H1 (cell line): Measurements from ENCODE around the gene ATP2C1. TPM values are rescaled to one million over a fixed set of nuclear protein-coding genes. Genes with fewer than 3 reads are reported as not detected.

ENCODE experiments used
- CTCF ChIA-PET: fragments of 300-600 bp; sonication (Branson Sonifier 250); formaldehyde crosslinking; loops from one replicate; lab custom pipeline; 2021; ENCODE audit not compliant: partially characterized antibody; lab: Charles Lee
- POLR2A ChIA-PET: fragments of 300-600 bp; sonication (Branson Sonifier 250); formaldehyde crosslinking; loops from one replicate; lab custom pipeline; 2021; ENCODE audit warnings: inconsistent platforms; ENCODE audit not compliant: partially characterized antibody; lab: Charles Lee
- DNase-seq, 2 experiments: peaks; one replicate each; pipeline versions ENCODE4 v3.0.0 to v3.0.0-alpha.2; 2010 to 2022; ENCODE audit warnings: low spot score in 2 of 2, low read depth in 1 of 2, mixed read lengths in 1 of 2
- FAIRE-seq: peaks from 2 replicates; lab custom pipeline; 2011; peaks lifted over from hg19 to GRCh38; lab: Jason Lieb, UNC
- H2AFZ ChIP-seq: 2 replicates; pipeline ENCODE4 v1.8.1; 2012; ENCODE audit warnings: low read length, inconsistent platforms
- H2AK5ac ChIP-seq: 2 replicates; pipeline ENCODE4 v1.6.1; 2013; ENCODE audit warnings: low read depth, low read length
- H2BK120ac ChIP-seq: replicated peaks from 2 replicates; pipeline ENCODE3; 2013; ENCODE audit warnings: low read depth, low read length, inconsistent platforms
- H2BK12ac ChIP-seq: 2 replicates; pipeline ENCODE4 v1.6.1; 2013; ENCODE audit warnings: low read depth, low read length
- H2BK15ac ChIP-seq: 2 replicates; pipeline ENCODE4 v1.6.1; 2013; ENCODE audit warnings: low read length
- H2BK20ac ChIP-seq: 2 replicates; pipeline ENCODE4 v1.6.1; 2013; ENCODE audit warnings: low read length
- H2BK5ac ChIP-seq: 2 replicates; pipeline ENCODE4 v1.6.1; 2013; ENCODE audit warnings: low read depth, low read length
- H3K14ac ChIP-seq: 2 replicates; pipeline ENCODE4 v1.6.1; 2013; ENCODE audit warnings: inconsistent platforms; ENCODE audit not compliant: insufficient read length
- H3K18ac ChIP-seq: 2 replicates; pipeline ENCODE4 v1.6.1; 2013; ENCODE audit warnings: low read length; ENCODE audit errors: extremely low read depth
- H3K23ac ChIP-seq: 2 replicates; pipeline ENCODE4 v1.6.1; 2013; ENCODE audit warnings: inconsistent platforms; ENCODE audit not compliant: insufficient read length
- H3K23me2 ChIP-seq: 2 replicates; pipeline ENCODE4 v1.6.1; 2013; ENCODE audit warnings: low read depth, low read length
- H3K27ac ChIP-seq: 2 replicates; pipeline ENCODE4 v1.6.1; 2011; ENCODE audit warnings: low read depth, low read length, inconsistent platforms
- H3K27me3 ChIP-seq, 4 experiments: replicated peaks in 1 of 4; 1 replicate in 1 of 4; 2 replicates in 3 of 4; pipeline versions ENCODE4 v1.6.1 to v1.8.1; 2011 to 2013; ENCODE audit warnings: low read length in 3 of 4, mild to moderate bottlenecking in 3 of 4, inconsistent platforms in 2 of 4, mixed read lengths in 2 of 4, moderate library complexity in 1 of 4; ENCODE audit not compliant: control insufficient read depth in 3 of 4, insufficient read depth in 3 of 4; ENCODE audit errors: extremely low read depth in 1 of 4
- H3K36me3 ChIP-seq, 4 experiments: 2 replicates each; pipeline versions ENCODE4 v1.6.1 to v1.8.1; 2011 to 2013; ENCODE audit warnings: mild to moderate bottlenecking in 4 of 4, low read length in 3 of 4, moderate library complexity in 2 of 4, control low read depth in 1 of 4, inconsistent platforms in 1 of 4; ENCODE audit not compliant: insufficient read depth in 4 of 4, control insufficient read depth in 2 of 4
- H3K4ac ChIP-seq: replicated peaks from 2 replicates; pipeline ENCODE3; 2013; ENCODE audit warnings: low read length, low read depth, mixed read lengths, inconsistent platforms; ENCODE audit not compliant: insufficient read length
- H3K4me1 ChIP-seq, 4 experiments: replicated peaks in 1 of 4; 1 replicate in 1 of 4; 2 replicates in 3 of 4; pipeline versions ENCODE4 v1.6.1 to v1.8.1; 2011 to 2013; ENCODE audit warnings: low read length in 3 of 4, inconsistent platforms in 2 of 4, mixed read lengths in 1 of 4; ENCODE audit not compliant: insufficient read depth in 4 of 4, control insufficient read depth in 3 of 4
- H3K4me2 ChIP-seq, 2 experiments: 2 replicates each; pipeline versions ENCODE4 v1.6.1 to v1.8.1; 2011 to 2013; ENCODE audit warnings: low read depth in 2 of 2, low read length in 2 of 2, control low read depth in 1 of 2, inconsistent platforms in 1 of 2, mild to moderate bottlenecking in 1 of 2; ENCODE audit not compliant: insufficient read depth in 1 of 2
- H3K4me3 ChIP-seq, 4 experiments: fragments of 200-600, 300-600 bp in 1 of 4; sonication (generic), shearing (Covaris generic), sonication (Bioruptor Twin) in 1 of 4; 2 replicates each; pipeline versions ENCODE4 v1.5.1 to v1.8.1; 2011 to 2016; ENCODE audit warnings: low read length in 4 of 4, low read depth in 3 of 4, control low read depth in 2 of 4, inconsistent platforms in 2 of 4, mild to moderate bottlenecking in 2 of 4, mixed read lengths in 1 of 4, moderate library complexity in 1 of 4; ENCODE audit not compliant: insufficient read depth in 2 of 4; ENCODE audit errors: extremely low read depth in 1 of 4
- H3K56ac ChIP-seq: replicated peaks from 2 replicates; pipeline ENCODE3; 2013; ENCODE audit warnings: low read depth, mild to moderate bottlenecking, mixed read lengths, low read length, inconsistent platforms; ENCODE audit not compliant: insufficient read length
- H3K79me1 ChIP-seq: 2 replicates; pipeline ENCODE4 v1.6.1; 2013; ENCODE audit warnings: low read depth, low read length, control low read depth
- H3K79me2 ChIP-seq, 2 experiments: 2 replicates each; pipeline versions ENCODE4 v1.6.1 to v1.8.1; 2012 to 2013; ENCODE audit warnings: low read length in 2 of 2, mild to moderate bottlenecking in 2 of 2, inconsistent platforms in 1 of 2; ENCODE audit not compliant: insufficient read depth in 2 of 2, control insufficient read depth in 1 of 2
- H3K9ac ChIP-seq, 4 experiments: replicated peaks in 1 of 4; 1 replicate in 1 of 4; 2 replicates in 3 of 4; pipeline versions ENCODE4 v1.6.1 to v1.8.1; 2011 to 2013; ENCODE audit warnings: low read depth in 3 of 4, low read length in 3 of 4, control low read depth in 2 of 4, mild to moderate bottlenecking in 2 of 4, moderate library complexity in 2 of 4, inconsistent platforms in 1 of 4; ENCODE audit errors: extremely low read depth in 1 of 4
- H3K9me3 ChIP-seq, 2 experiments: 2 replicates each; pipeline versions ENCODE4 v1.6.1 to v1.8.1; 2012 to 2013; ENCODE audit warnings: mild to moderate bottlenecking in 2 of 2, moderate library complexity in 2 of 2, control low read depth in 1 of 2, inconsistent platforms in 1 of 2, low read depth in 1 of 2, low read length in 1 of 2, mixed read lengths in 1 of 2; ENCODE audit not compliant: insufficient read depth in 2 of 2
- H4K20me1 ChIP-seq, 2 experiments: replicated peaks in 1 of 2; 2 replicates each; pipeline versions ENCODE3 to v1.8.1; 2011 to 2013; ENCODE audit warnings: inconsistent platforms in 2 of 2, low read length in 2 of 2, mild to moderate bottlenecking in 1 of 2; ENCODE audit not compliant: insufficient read depth in 2 of 2, control insufficient read depth in 1 of 2
- H4K5ac ChIP-seq: 2 replicates; pipeline ENCODE4 v1.6.1; 2013; ENCODE audit warnings: low read length, low read depth, mixed read lengths, inconsistent platforms; ENCODE audit not compliant: insufficient read length
- H4K8ac ChIP-seq: 2 replicates; pipeline ENCODE4 v1.8.0; 2013; ENCODE audit warnings: mild to moderate bottlenecking, moderate library complexity, low read length, inconsistent platforms; ENCODE audit not compliant: insufficient read depth; ENCODE audit errors: extremely low read depth
- H4K91ac ChIP-seq: replicated peaks from 2 replicates; pipeline ENCODE3; 2013; ENCODE audit warnings: low read length, mixed read lengths, inconsistent platforms; ENCODE audit not compliant: insufficient read length
- CBX5 ChIP-seq: fragments of 300-800, 300-1000 bp; sonication (generic); IDR thresholded peaks from 2 replicates; pipeline ENCODE4 v1.7.1; 2016; ENCODE audit warnings: antibody characterized with exemption, low read length, low read depth
- CHD1 ChIP-seq: IDR thresholded peaks from 2 replicates; pipeline ENCODE4 v1.6.1; 2012; ENCODE audit warnings: low read depth, low read length, improper control_type of control experiment
- EP300 ChIP-seq, 2 experiments: IDR thresholded peaks; 1 replicate in 1 of 2; 2 replicates in 1 of 2; pipeline ENCODE4 v1.6.1; 2011 to 2012; ENCODE audit warnings: low read depth in 2 of 2, low read length in 2 of 2, mild to moderate bottlenecking in 2 of 2, borderline replicate concordance in 1 of 2, inconsistent platforms in 1 of 2, moderate library complexity in 1 of 2
- GTF2F1 ChIP-seq: IDR thresholded peaks from 2 replicates; pipeline ENCODE4 v1.6.1; 2012; ENCODE audit warnings: low read depth, low read length, improper control_type of control experiment, borderline replicate concordance
- KDM4A ChIP-seq: IDR thresholded peaks from one replicate; pipeline ENCODE4 v1.7.1; 2012; ENCODE audit warnings: low read depth, mild to moderate bottlenecking, moderate library complexity, low read length, inconsistent platforms; ENCODE audit not compliant: severe bottlenecking
- NRF1 ChIP-seq: IDR thresholded peaks from 2 replicates; pipeline ENCODE4 v1.6.1; 2011; ENCODE audit warnings: mild to moderate bottlenecking, low read depth, low read length, improper control_type of control experiment
- SIX5 ChIP-seq: IDR thresholded peaks from 2 replicates; pipeline ENCODE4 v1.6.1; 2011; ENCODE audit warnings: mild to moderate bottlenecking, low read depth, low read length
- SP2 ChIP-seq: IDR thresholded peaks from 2 replicates; pipeline ENCODE4 v1.6.1; 2012; ENCODE audit warnings: mild to moderate bottlenecking, low read length, inconsistent platforms
- TBP ChIP-seq: IDR thresholded peaks from 2 replicates; pipeline ENCODE4 v1.6.1; 2011; ENCODE audit warnings: low read depth, low read length, improper control_type of control experiment
- WGBS, 2 experiments: shearing (Covaris generic) in 1 of 2; methylation state at CpG; one replicate each; pipeline versions ENCODE4 v1.1.6 to v1.1.7; 2013 to 2015; ENCODE audit warnings: low lambda C conversion rate in 2 of 2, mixed read lengths in 2 of 2, inconsistent platforms in 1 of 2, low coverage in 1 of 2, missing lambda C conversion rate in 1 of 2; ENCODE audit not compliant: insufficient replicate concordance in 2 of 2, insufficient coverage in 1 of 2, insufficient read length in 1 of 2; ENCODE audit errors: extremely low coverage in 1 of 2, missing lambda C conversion rate in 1 of 2; 5-methylcytosine and 5-hydroxymethylcytosine counted together
- polyA plus RNA-seq, 7 experiments: library from polyadenylated mRNA; depleted of rRNA in 3 of 7; stranded (reverse) in 5 of 7; unstranded in 2 of 7; fragments of >200 nt in 5 of 7; fragments of 200-250 nt in 2 of 7; gene quantifications; 1 replicate in 5 of 7; 2 replicates in 1 of 7; 4 replicates in 1 of 7; pipeline versions ENCODE4 v1.2.1 to v1.2.3, GENCODE V29; 2011 to 2013; ENCODE audit warnings: missing spikeins in 2 of 7, mixed read lengths in 2 of 7
- total RNA-seq: library from RNA; stranded (reverse); fragmentation: NEBNext Ultra II Directional; extraction: Animal tissue kit (Norgen Biotek cat#: 25700); gene quantifications from 2 replicates; pipeline ENCODE4 v1.2.1, GENCODE V29; 2021
- TF ChIP-seq, protein P1 (sequence below): IDR thresholded peaks from 2 replicates; pipeline ENCODE4 v1.6.1; 2011; ENCODE audit warnings: low read length, improper control_type of control experiment

The ATP2C1 gene
- total and polyA plus RNA-seq, 2 of the 8 experiments (the other 6 are each of a cell fraction or from before 2014, with no cell fraction given) = 50.7 to 68.5 TPM

DNA sequence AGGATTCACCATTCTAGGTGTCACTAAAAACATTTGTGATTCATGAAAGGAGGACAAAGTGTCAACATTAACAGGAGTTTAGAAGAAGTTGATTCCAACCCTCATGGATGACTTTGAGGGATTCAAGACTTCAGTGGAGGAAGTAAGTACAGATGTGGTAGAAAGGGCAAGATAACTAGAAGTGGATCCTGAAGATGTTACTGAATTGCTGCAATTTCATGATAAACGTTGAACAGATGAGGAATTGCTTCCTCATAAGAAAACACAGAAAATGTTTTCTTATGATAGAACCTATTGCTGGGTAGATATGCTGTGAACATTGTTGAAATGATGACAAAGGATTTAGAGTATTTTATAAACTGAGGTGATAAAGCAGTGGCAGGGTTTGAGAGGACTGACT is 23.5 kb upstream of the ATP2C1 start:
- H4K91ac ChIP-seq = no peak overlapping the region
- no peak overlapping the region for H3K9ac ChIP-seq
- no peak overlapping the region for H2BK12ac ChIP-seq
- FAIRE-seq (no peak), DNase-seq (no peak)
- no peak overlapping the region for H3K4me3 ChIP-seq
- no peaks in the 10 kb centered on the region for H3K79me1 ChIP-seq
- no peak overlapping the region for H3K14ac ChIP-seq
- no peak overlapping the region for H2BK15ac ChIP-seq
- H3K56ac ChIP-seq = no peak overlapping the region
- H4K8ac ChIP-seq = no peak overlapping the region
- H4K5ac ChIP-seq = no peak overlapping the region
- H3K23me2 ChIP-seq = no peaks in the 10 kb centered on the region
- no peak overlapping the region for H2AK5ac ChIP-seq
- no peak overlapping the region for H3K4ac ChIP-seq
- no peaks in the 10 kb centered on the region for H3K27me3 ChIP-seq
- no peak overlapping the region for H2BK20ac ChIP-seq
- no peak overlapping the region for H2BK5ac ChIP-seq
- H3K79me2 ChIP-seq = no peaks in the 10 kb centered on the region
- no peak overlapping the region for H3K27ac ChIP-seq
- TF ChIP-seq EP300 (IDR thresholded peaks at IDR 0.05; ENCODE audit: borderline replicate concordance in 1 of 2, low read depth in 2 of 2, low read length in 2 of 2) = no peak
- no peak for TF ChIP-seq NRF1
- TF ChIP-seq CHD1 = no peak
- TF ChIP-seq CBX5 = no peak
- TF ChIP-seq, protein P1, sequence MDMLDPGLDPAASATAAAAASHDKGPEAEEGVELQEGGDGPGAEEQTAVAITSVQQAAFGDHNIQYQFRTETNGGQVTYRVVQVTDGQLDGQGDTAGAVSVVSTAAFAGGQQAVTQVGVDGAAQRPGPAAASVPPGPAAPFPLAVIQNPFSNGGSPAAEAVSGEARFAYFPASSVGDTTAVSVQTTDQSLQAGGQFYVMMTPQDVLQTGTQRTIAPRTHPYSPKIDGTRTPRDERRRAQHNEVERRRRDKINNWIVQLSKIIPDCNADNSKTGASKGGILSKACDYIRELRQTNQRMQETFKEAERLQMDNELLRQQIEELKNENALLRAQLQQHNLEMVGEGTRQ = no peak
- no peak for TF ChIP-seq SIX5
- no peak for TF ChIP-seq SP2
- TF ChIP-seq GTF2F1 = no peak
- TF ChIP-seq TBP = no peak
- TF ChIP-seq KDM4A = no peak
- ChIA-PET POLR2A (interaction anchor here (0.6 kb wide), 1 partner anchor 620 kb away, joined by 4 read pairs; no protein-coding TSS in a partner anchor), CTCF (interaction anchor here (0.6 to 1.2 kb wide), 2 partner anchors 15 to 333 kb away, joined by 3 to 4 read pairs; no protein-coding TSS in a partner anchor)
- no peak overlapping the region for H3K23ac ChIP-seq
- peaks cover 5 to 6% of the 10 kb centered on the region in 2 experiments; a peak in 3 of 4 replicates for H3K9me3 ChIP-seq
- H4K20me1 ChIP-seq = no peaks in the 10 kb centered on the region
- H2BK120ac ChIP-seq = no peak overlapping the region
- H2AFZ ChIP-seq = no peak overlapping the region
- 90% methylated on average over 1 of the region's 1 CpG; no CpG with 5 or more reads in 1 of the 2 experiments for WGBS, 2 experiments
- no peaks in the 10 kb centered on the region for H3K4me1 ChIP-seq
- no peaks in the 10 kb centered on the region for H3K36me3 ChIP-seq
- no peak overlapping the region for H3K18ac ChIP-seq
- no peak overlapping the region for H3K4me2 ChIP-seq
